GM21619 (cell line): ENCODE results near the gene EME2.
"Not testable (repeated sequence)": the region's sequence is repeated elsewhere in the genome, so short reads cannot be mapped to it uniquely, and the experiment has no call there.

ENCODE experiments used
- ATAC-seq: cut with Tn5 transposase; IDR thresholded peaks from one replicate; pipeline ENCODE4 v1.9.1; 2021; ENCODE audit not compliant: unreplicated experiment

EME2 gene, protein sequence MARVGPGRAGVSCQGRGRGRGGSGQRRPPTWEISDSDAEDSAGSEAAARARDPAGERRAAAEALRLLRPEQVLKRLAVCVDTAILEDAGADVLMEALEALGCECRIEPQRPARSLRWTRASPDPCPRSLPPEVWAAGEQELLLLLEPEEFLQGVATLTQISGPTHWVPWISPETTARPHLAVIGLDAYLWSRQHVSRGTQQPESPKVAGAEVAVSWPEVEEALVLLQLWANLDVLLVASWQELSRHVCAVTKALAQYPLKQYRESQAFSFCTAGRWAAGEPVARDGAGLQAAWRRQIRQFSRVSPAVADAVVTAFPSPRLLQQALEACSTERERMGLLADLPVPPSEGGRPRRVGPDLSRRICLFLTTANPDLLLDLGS

DNA sequence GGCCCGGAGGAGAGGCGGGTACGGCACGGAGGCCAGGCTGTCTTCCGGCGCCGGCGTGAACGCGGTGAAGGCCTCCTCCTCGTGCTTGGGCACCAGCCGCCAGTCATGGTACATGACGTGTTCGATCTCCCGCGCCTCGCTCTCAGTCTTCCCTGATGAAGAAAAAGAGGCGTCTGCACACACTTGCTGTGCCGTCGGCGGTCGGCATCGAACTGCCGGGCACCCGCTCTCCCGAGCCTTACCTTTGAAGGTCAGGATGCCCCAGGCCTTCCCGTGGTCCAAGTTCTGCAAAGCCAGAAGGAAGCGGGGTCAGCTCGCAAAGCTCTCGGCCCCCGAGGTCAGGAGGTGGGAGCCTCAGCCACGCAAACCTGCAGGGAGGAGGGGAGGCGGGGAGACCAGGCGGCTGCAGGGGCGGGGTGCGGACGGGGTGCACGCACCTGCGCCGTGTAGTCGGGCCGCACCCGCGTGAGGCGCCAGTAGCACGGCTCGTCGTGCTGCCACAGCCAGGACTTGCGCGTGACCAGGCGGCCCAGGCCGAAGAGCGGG is at the start of gene EME2:
TSS of gene EME2 (plus strand) at position 449 of the 546 bp plus-strand sequence. CDS start 418 bp downstream, outside the sequence.
- ATAC-seq, result peak; percentile 11

- ATAC-seq, result no peak
Measured at GRCh38 chr16:1723450-1724147, 49.0 kb upstream of the EME2 start.

DNA sequence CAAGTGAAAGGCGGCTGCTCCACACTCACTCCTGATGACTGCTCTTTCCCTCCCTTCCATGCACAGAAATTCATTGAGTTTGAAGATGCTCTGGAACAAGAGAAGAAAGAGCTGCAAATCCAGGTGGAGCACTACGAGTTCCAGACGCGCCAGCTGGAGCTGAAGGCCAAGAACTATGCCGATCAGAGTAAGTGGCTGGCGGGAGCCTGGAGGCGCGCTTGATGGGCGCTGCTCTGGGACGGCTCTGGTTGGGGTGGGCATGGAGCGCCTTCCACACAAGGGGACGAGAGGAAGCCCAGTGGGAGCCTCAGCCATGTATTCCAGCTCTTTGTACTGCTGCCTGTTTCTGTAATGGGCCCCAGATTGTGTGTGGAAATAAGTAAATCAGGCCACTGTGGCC is 48.1 kb upstream of the EME2 start:
- ATAC-seq, result no peak

DNA sequence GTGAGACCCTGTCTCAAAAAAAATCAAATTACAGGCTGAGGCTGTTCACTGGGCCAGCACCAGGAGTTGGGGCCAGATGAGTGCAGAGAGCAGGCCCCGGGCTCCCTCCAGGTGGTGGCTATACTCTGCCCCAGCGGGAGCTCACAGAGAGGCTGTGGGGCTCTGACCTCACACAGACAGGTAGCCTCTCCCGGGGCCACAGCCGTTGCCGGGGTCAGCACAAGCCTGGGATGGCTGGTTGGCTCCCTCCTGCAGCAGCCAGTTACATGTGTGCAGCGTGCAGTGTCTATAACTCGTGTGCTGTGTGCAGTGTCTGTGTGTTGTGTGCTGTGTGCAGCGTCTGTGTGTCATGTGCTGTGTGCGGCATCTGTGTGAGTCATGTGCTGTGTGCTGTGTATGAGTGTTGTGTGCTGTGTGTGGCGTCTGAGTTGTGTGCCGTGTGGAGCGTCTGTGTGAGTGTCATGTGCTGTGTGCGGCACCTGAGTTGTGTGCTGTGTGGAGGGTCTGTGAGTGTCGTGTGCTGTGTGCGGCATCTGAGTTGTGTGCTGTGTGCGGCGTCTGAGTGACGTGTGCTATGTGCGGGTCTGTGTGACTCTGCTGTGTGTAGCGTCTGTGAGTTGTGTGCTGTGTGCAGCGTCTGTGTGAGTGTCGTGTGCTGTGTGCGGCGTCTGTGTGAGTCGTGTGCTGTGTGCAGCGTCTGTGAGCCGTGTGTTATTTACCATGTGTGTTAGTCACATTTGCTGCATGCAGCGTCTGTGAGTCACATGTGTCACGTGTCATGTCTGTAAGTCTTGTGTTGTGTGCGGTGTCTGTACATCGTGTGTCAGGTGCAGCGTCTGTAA is 45.7 kb upstream of the EME2 start:
- ATAC-seq, result no peak

- no peak for ATAC-seq
Measured at GRCh38 chr16:1727651-1728624, 44.7 kb upstream of the EME2 start.

- no peak for ATAC-seq
Measured at GRCh38 chr16:1729026-1729425, 43.6 kb upstream of the EME2 start.

DNA sequence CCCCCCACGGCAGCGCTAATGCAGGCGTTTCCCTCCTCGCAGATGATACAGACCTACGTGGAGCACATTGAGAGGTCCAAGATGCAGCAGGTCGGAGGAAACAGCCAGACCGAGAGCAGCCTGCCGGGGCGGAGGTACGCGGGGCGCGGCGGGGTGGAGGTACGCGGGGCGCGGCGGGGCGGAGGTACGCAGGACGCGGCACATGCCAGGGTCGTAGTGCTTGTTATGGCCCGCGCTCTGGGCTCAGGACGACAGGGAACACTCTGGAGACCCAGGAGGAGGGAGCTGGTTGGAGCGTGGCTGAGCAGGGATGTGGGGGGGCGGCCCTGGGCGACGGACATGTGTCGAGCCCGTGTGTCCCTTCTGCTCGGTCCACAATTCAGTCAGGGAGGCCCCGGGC is 43.2 kb upstream of the EME2 start:
- no peak for ATAC-seq

DNA sequence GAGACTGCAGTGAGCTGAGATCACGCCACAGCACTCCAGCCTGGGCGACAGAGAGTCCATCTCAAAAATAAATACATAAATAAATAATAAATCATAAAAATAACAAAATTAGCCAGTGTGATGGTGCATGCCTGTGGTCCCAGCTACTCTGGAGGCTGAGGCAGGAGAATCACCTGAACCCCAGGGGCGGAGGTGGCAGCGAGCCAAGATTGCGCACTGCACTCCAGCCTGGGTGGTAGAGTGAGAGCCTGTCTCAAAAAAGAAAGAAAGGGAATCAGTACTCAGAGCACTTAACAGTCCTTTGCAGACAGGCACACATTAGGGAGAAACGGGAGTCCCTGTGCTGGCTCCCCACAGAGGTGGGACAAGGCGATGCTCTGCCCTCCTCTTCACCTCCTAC is 41.5 kb upstream of the EME2 start:
- no peak for ATAC-seq

DNA sequence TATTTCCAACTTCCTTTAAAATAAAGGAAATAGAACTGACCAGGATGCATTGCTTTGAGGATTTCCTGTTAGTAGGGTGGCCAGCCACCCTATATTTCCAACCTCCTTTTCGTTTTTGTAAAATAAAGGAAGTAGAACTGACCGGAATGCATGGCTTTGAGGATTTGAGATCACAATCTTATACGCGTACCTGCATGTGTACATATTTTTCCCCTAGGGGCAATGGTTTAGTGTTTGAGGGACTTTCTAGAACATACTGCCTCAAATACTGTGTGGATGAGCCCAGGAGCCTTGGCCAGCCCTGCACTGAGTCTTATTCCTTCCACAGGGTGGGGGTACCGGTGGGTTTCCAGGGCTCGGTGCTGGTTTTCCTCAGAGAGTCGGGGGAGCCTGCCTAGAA is 41.0 kb upstream of the EME2 start:
- no peak for ATAC-seq

- ATAC-seq, result no peak
Measured at GRCh38 chr16:1732071-1732470, 40.5 kb upstream of the EME2 start.

DNA sequence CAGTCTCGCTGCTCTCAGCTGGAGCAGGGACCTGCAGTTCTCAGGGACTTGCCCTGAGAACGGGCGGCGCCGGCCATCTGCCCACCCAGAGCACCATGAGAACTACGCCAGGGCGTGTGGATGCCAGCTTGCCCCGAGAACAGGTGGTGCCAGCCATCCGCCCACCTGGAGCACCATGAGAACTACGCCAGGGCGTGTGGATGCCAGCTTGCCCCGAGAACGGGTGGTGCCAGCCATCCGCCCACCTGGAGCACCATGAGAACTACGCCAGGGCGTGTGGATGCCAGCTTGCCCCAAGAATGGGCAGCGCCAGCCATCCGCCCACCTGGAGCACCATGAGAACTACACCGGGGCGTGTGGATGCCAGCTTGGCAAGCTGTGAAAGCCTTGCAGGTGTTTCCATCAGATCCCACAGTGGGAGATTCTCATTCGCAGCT is 40.0 kb upstream of the EME2 start:
- ATAC-seq, result not testable (repeated sequence)

- ATAC-seq, result no peak
Measured at GRCh38 chr16:1734123-1734522, 38.5 kb upstream of the EME2 start.

DNA sequence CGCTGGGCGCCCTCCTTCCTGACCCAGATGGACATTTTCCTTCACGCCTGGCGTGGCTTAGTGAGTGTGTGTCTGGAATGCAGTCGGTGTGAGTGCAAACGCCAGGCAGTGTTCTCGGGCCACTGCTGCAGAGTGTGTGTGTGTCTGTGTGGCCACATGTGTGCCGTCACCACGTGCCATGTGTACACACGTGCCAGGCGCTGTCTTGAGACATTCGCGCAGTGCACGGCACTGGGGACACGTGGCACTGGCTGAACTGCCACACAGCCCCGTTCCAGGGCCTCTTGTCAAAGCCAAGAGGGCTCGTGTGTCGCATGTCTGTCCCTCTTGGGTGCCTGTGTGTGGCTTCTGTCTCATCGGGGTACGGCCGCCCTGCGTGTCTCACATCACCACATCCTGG is 37.8 kb upstream of the EME2 start:
- no peak for ATAC-seq

- ATAC-seq, result no peak
Measured at GRCh38 chr16:1740234-1740633, 32.4 kb upstream of the EME2 start.

DNA sequence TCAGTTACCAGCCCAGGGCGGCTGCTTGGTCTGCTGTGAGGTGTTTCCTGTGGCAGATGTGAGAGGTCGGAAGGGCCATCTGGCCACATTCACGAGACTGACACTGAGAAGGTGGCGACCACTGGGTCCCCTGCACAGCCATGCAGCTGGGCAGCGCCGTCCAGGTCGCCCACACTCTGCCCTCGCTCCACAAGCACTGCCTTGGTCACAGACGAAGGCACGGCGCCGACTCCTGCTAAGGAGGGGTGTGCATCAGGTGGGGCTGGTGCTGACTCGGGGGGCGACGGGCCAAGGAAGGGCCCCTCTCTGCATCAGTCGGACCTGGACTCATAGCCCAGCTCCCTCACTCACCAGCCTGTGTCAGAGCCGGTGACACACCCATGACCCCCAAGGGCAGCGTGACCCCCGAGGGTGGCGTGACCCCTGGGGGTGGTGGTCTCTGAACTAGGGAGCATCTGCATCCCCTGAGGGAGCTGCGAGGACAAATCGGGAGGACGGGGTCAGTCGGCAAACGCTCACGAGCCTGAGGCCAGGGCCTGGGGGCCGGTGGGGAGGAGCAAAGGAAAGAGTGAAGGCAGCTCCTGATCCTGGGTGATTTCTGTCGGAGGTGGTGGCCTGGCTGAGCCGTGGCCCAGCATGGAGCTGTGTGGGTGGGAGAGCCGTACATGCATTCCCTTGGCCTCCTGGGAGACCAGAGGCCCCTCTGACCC is 31.7 kb upstream of the EME2 start:
- ATAC-seq, result no peak

- ATAC-seq, result no peak
Measured at GRCh38 chr16:1741553-1742165, 31.0 kb upstream of the EME2 start.

- ATAC-seq, result no peak
Measured at GRCh38 chr16:1743376-1744337, 29.0 kb upstream of the EME2 start.

- ATAC-seq, result no peak
Measured at GRCh38 chr16:1744338-1744840, 28.2 kb upstream of the EME2 start.
